GM13976 (cell line): Measurements from ENCODE around the gene SETD2.
A peak's percentile ranks its signal among the peaks of the same experiment; 100 is the strongest.

ENCODE experiments used
- DNase-seq: peaks from one replicate; pipeline ENCODE4 v3.0.0; 2012; ENCODE audit warnings: low spot score
- CTCF ChIP-seq: IDR thresholded peaks from 2 replicates; pipeline ENCODE4 v1.5.1; 2012; ENCODE audit warnings: borderline replicate concordance, mild to moderate bottlenecking; ENCODE audit not compliant: insufficient read depth; ENCODE audit errors: extremely low read depth, missing control alignments, control extremely low read depth
- in situ Hi-C: fragments of 300-500 bp; cut with MboI; formaldehyde crosslinking; loops from one replicate; pipeline ENCODE4 v1.12.0; 2022; ENCODE audit warnings: low sequenced_read_pairs, mixed read lengths, inconsistent platforms; ENCODE audit not compliant: unreplicated experiment

The SETD2 gene

GRCh38 chr3:46981932-46982471 lies 181.9 kb downstream of the SETD2 start:
- TF ChIP-seq CTCF = no peak
- DNase-seq = no peak
- in situ Hi-C loops = no loop called here

- DNase-seq = peak; percentile 47
- TF ChIP-seq CTCF = no peak
- in situ Hi-C loops = no loop called here
Measured at GRCh38 chr3:46979958-46980497, 183.9 kb downstream of the SETD2 start.

GRCh38 chr3:46978985-46979944 lies 184.6 kb downstream of the SETD2 start, which contains the start of gene NBEAL2:
NBEAL2 (plus strand) TSS chr3:46979666; CDS start chr3:46979862, 196 bp downstream.
- in situ Hi-C loops = no loop called here
- DNase-seq = peak; percentile 95
- peak; percentile 25 for TF ChIP-seq CTCF

GRCh38 chr3:46978381-46978780 lies 185.5 kb downstream of the SETD2 start:
- no peak for TF ChIP-seq CTCF
- in situ Hi-C loops = no loop called here
- no peak for DNase-seq

- DNase-seq = no peak
- TF ChIP-seq CTCF = no peak
- in situ Hi-C loops = no loop called here
Measured at GRCh38 chr3:46977811-46978195, 186.1 kb downstream of the SETD2 start.

GRCh38 chr3:46976326-46977190 lies 187.4 kb downstream of the SETD2 start, which contains the start of gene CCDC12:
CCDC12 (minus strand) TSS chr3:46976745; CDS start chr3:46976732, 13 bp downstream.
- in situ Hi-C loops = no loop called here
- no peak for TF ChIP-seq CTCF
- peak; percentile 96 for DNase-seq
